H9 (cell line): ENCODE data around the gene IRF6. TPM values are rescaled to one million over a fixed set of nuclear protein-coding genes. Genes with fewer than 3 reads are reported as not detected.

Experiments
- DNase-seq: peaks from one replicate; pipeline ENCODE4 v3.0.0-alpha.2; 2017
- H2AFZ ChIP-seq: one replicate; pipeline ENCODE4 v1.6.1; 2013; ENCODE audit warnings: mild to moderate bottlenecking, low read length, control low read depth, moderate library complexity
- H2AK5ac ChIP-seq: 2 replicates; pipeline ENCODE4 v1.6.1; 2013; ENCODE audit warnings: low read length, control low read depth, mixed read lengths; ENCODE audit not compliant: insufficient read length
- H2BK120ac ChIP-seq: one replicate; pipeline ENCODE4 v1.6.1; 2013; ENCODE audit warnings: low read depth, mild to moderate bottlenecking, low read length, control low read depth, inconsistent platforms; ENCODE audit not compliant: poor library complexity, severe bottlenecking
- H2BK12ac ChIP-seq: 2 replicates; pipeline ENCODE4 v1.6.1; 2013; ENCODE audit warnings: low read length, control low read depth, mixed read lengths, low read depth; ENCODE audit not compliant: insufficient read length
- H2BK15ac ChIP-seq: 2 replicates; pipeline ENCODE4 v1.6.1; 2013; ENCODE audit warnings: low read depth, low read length, control low read depth
- H2BK20ac ChIP-seq: one replicate; pipeline ENCODE4 v1.6.1; 2013; ENCODE audit warnings: low read depth, mild to moderate bottlenecking, low read length, control low read depth, inconsistent platforms; ENCODE audit not compliant: poor library complexity, severe bottlenecking
- H2BK5ac ChIP-seq: 2 replicates; pipeline ENCODE4 v1.6.1; 2013; ENCODE audit warnings: low read length, control low read depth, mixed read lengths; ENCODE audit not compliant: insufficient read length
- H3K14ac ChIP-seq: 2 replicates; pipeline ENCODE4 v1.6.1; 2013; ENCODE audit warnings: low read length, control low read depth; ENCODE audit not compliant: insufficient read depth
- H3K18ac ChIP-seq: 2 replicates; pipeline ENCODE4 v1.6.1; 2013; ENCODE audit warnings: low read depth, mild to moderate bottlenecking, mixed read lengths, low read length, control low read depth; ENCODE audit not compliant: insufficient read length
- H3K23ac ChIP-seq: 2 replicates; pipeline ENCODE4 v1.6.1; 2013; ENCODE audit warnings: low read length, control low read depth, mixed read lengths, low read depth; ENCODE audit not compliant: insufficient read length
- H3K23me2 ChIP-seq: 2 replicates; pipeline ENCODE4 v1.6.1; 2013; ENCODE audit warnings: low read depth, mild to moderate bottlenecking, mixed read lengths, low read length, control low read depth; ENCODE audit not compliant: insufficient read length, poor library complexity, severe bottlenecking
- H3K27ac ChIP-seq: 2 replicates; pipeline ENCODE4 v1.5.1; 2013; ENCODE audit warnings: low read length, control low read depth, mixed read lengths, low read depth; ENCODE audit not compliant: insufficient read length
- H3K27me3 ChIP-seq: 2 replicates; pipeline ENCODE4 v1.6.1; 2013; ENCODE audit warnings: low read length, control low read depth, inconsistent platforms; ENCODE audit not compliant: insufficient read depth
- H3K4ac ChIP-seq: 2 replicates; pipeline ENCODE4 v1.6.1; 2013; ENCODE audit warnings: low read depth, mild to moderate bottlenecking, control low read depth, inconsistent platforms, low read length, moderate library complexity
- H3K4me1 ChIP-seq: 2 replicates; pipeline ENCODE4 v1.6.1; 2013; ENCODE audit warnings: low read length, control low read depth, inconsistent platforms; ENCODE audit not compliant: insufficient read depth
- H3K4me2 ChIP-seq: 2 replicates; pipeline ENCODE4 v1.6.1; 2013; ENCODE audit warnings: low read length, control low read depth, mixed read lengths; ENCODE audit not compliant: insufficient read length, insufficient read depth
- H3K56ac ChIP-seq: 2 replicates; pipeline ENCODE4 v1.6.1; 2013; ENCODE audit warnings: low read depth, mild to moderate bottlenecking, mixed read lengths, low read length, control low read depth; ENCODE audit not compliant: insufficient read length
- H3K79me1 ChIP-seq: 2 replicates; pipeline ENCODE4 v1.6.1; 2013; ENCODE audit warnings: low read depth, mild to moderate bottlenecking, moderate library complexity, low read length, control low read depth, inconsistent platforms; ENCODE audit not compliant: insufficient read depth, poor library complexity, severe bottlenecking
- H3K79me2 ChIP-seq: 2 replicates; pipeline ENCODE4 v1.6.1; 2013; ENCODE audit warnings: low read length, control low read depth, inconsistent platforms; ENCODE audit not compliant: insufficient read depth
- H3K9ac ChIP-seq: 2 replicates; pipeline ENCODE4 v1.6.1; 2013; ENCODE audit warnings: low read length, control low read depth, mixed read lengths; ENCODE audit not compliant: insufficient read length; ENCODE audit errors: extremely low read depth
- H3K9me3 ChIP-seq: one replicate; pipeline ENCODE4 v1.6.1; 2013; ENCODE audit warnings: low read depth, low read length, inconsistent platforms; ENCODE audit not compliant: control insufficient read depth
- H3T11ph ChIP-seq: one replicate; pipeline ENCODE4 v1.6.1; 2013; ENCODE audit warnings: mild to moderate bottlenecking, low read length, control low read depth, inconsistent platforms
- H4K20me1 ChIP-seq: one replicate; pipeline ENCODE4 v1.6.1; 2013; ENCODE audit not compliant: control insufficient read depth, insufficient read length, insufficient read depth
- H4K5ac ChIP-seq: 2 replicates; pipeline ENCODE4 v1.6.1; 2013; ENCODE audit warnings: low read depth, mild to moderate bottlenecking, mixed read lengths, low read length, control low read depth; ENCODE audit not compliant: insufficient read length
- H4K8ac ChIP-seq: replicated peaks from 2 replicates; pipeline ENCODE4 v1.6.1; 2013; ENCODE audit warnings: low read length, control low read depth, mixed read lengths, low read depth; ENCODE audit not compliant: insufficient read length
- H4K91ac ChIP-seq: 2 replicates; pipeline ENCODE4 v1.6.1; 2013; ENCODE audit warnings: low read depth, mild to moderate bottlenecking, moderate library complexity, mixed read lengths, low read length, control low read depth; ENCODE audit not compliant: insufficient read length
- H3K27ac Mint-ChIP-seq, 3 experiments: 2 replicates in 2 of 3; 3 replicates in 1 of 3; pipeline ENCODE4 v1.8.0; 2020 to 2021; ENCODE audit warnings: mixed read lengths in 3 of 3, mild to moderate bottlenecking in 1 of 3, moderate library complexity in 1 of 3
- H3K27me3 Mint-ChIP-seq: 2 replicates; pipeline ENCODE4 v1.8.0; 2021; ENCODE audit warnings: low read depth, mild to moderate bottlenecking, moderate library complexity, mixed read lengths
- H3K36me3 Mint-ChIP-seq, 3 experiments: 2 replicates in 2 of 3; 3 replicates in 1 of 3; pipeline ENCODE4 v1.8.0; 2020 to 2021; ENCODE audit warnings: low read depth in 3 of 3, mixed read lengths in 3 of 3; ENCODE audit not compliant: insufficient read depth in 1 of 3
- H3K4me1 Mint-ChIP-seq, 2 experiments: 2 replicates each; pipeline ENCODE4 v1.8.0; 2020; ENCODE audit warnings: mixed read lengths in 2 of 2
- H3K4me3 Mint-ChIP-seq, 2 experiments: 2 replicates in 1 of 2; 3 replicates in 1 of 2; pipeline ENCODE4 v1.8.0; 2020 to 2021; ENCODE audit warnings: mild to moderate bottlenecking in 2 of 2, mixed read lengths in 2 of 2, moderate library complexity in 1 of 2
- H3K9me3 Mint-ChIP-seq, 2 experiments: 2 replicates in 1 of 2; 3 replicates in 1 of 2; pipeline ENCODE4 v1.8.0; 2020; ENCODE audit warnings: mild to moderate bottlenecking in 2 of 2, mixed read lengths in 2 of 2, moderate library complexity in 1 of 2
- CTCF ChIP-seq: fragments of 200-600 bp; sonication (generic); conservative IDR thresholded peaks from 3 replicates; pipeline ENCODE4 v1.8.0; 2021; ENCODE audit warnings: antibody characterized with exemption, mild to moderate bottlenecking
- WGBS: extraction: QIAGEN DNeasy Blood & Tissue Kit; methylation state at CpG from one replicate; pipeline ENCODE4 v1.1.7; 2013; ENCODE audit warnings: missing lambda C conversion rate, low lambda C conversion rate, mixed read lengths; ENCODE audit not compliant: insufficient read length; ENCODE audit errors: extremely low coverage; 5-methylcytosine and 5-hydroxymethylcytosine counted together
- total RNA-seq: library from RNA; stranded (reverse); gene quantifications from 2 replicates; pipeline ENCODE4 v1.2.1, GENCODE V29; 2021

The IRF6 gene
- total RNA-seq, 1 experiment from 2014 or later: 7.1 TPM

- H3K79me2 ChIP-seq: no peaks in the 10 kb centered on the region; the same call in 1 of the 2 replicates
- no peak overlapping the region for H4K5ac ChIP-seq
- Mint-ChIP-seq H3K4me1 (peaks cover 10 to 14% of the 10 kb centered on the region in 2 experiments), H3K9me3 (no peaks in the 10 kb centered on the region; a peak in 1 of 5 replicates), H3K36me3 (peaks cover 0 to 63% (median 49%) of the 10 kb centered on the region in 3 experiments; a peak in 5 of 7 replicates), H3K27ac (no peak overlapping the region), H3K27me3 (peaks cover 8% of the 10 kb centered on the region), H3K4me3 (no peak overlapping the region)
- no peaks in the 10 kb centered on the region for H3K4me1 ChIP-seq
- no peak overlapping the region for H4K8ac ChIP-seq
- H3T11ph ChIP-seq: no peak overlapping the region
- no peak overlapping the region for H3K18ac ChIP-seq
- H3K23ac ChIP-seq: no peak overlapping the region
- H3K9me3 ChIP-seq: no peaks in the 10 kb centered on the region
- DNase-seq: no peak
- TF ChIP-seq CTCF: no peak
- no peak overlapping the region for H3K4me2 ChIP-seq
- no peak overlapping the region for H2AFZ ChIP-seq
- no CpG with 5 or more reads among the region's 2 CpGs for WGBS
- H3K56ac ChIP-seq: no peak overlapping the region
- no peak overlapping the region for H2BK15ac ChIP-seq
- no peak overlapping the region for H2BK20ac ChIP-seq
- no peak overlapping the region for H3K9ac ChIP-seq
- no peaks in the 10 kb centered on the region for H4K20me1 ChIP-seq
- H3K79me1 ChIP-seq: no peaks in the 10 kb centered on the region
- no peak overlapping the region for H3K4ac ChIP-seq
- H3K27me3 ChIP-seq: no peaks in the 10 kb centered on the region
- H2BK12ac ChIP-seq: no peak overlapping the region
- no peak overlapping the region for H3K14ac ChIP-seq
- no peak overlapping the region for H2BK120ac ChIP-seq
- no peak overlapping the region for H2AK5ac ChIP-seq
- H3K27ac ChIP-seq: no peak overlapping the region
- H3K23me2 ChIP-seq: no peaks in the 10 kb centered on the region
- no peak overlapping the region for H2BK5ac ChIP-seq
- no peak overlapping the region for H4K91ac ChIP-seq
Observed at GRCh38 chr1:209787551-209787950, 18.4 kb downstream of the IRF6 start.
